Measurements from ENCODE around the gene INPP5A. TPM values are rescaled to one million over a fixed set of nuclear protein-coding genes. Genes with fewer than 3 reads are reported as not detected.

INPP5A gene
- total RNA-seq, 1 donor from 2014 or later: 41.0 TPM

- no peak for DNase-seq (ENCODE audit: low spot score in 2 of 2, unreplicated experiment in 2 of 2)
- Mint-ChIP-seq H3K27ac (no peak overlapping the region), H3K36me3 (peaks cover 37% of the 10 kb centered on the region), H3K4me3 (no peak overlapping the region), H3K27me3 (ENCODE audit: low read depth) (no peaks in the 10 kb centered on the region), H3K4me1 (no peaks in the 10 kb centered on the region), H3K9me3 (peaks cover 6% of the 10 kb centered on the region)
- TF ChIP-seq, protein P1, sequence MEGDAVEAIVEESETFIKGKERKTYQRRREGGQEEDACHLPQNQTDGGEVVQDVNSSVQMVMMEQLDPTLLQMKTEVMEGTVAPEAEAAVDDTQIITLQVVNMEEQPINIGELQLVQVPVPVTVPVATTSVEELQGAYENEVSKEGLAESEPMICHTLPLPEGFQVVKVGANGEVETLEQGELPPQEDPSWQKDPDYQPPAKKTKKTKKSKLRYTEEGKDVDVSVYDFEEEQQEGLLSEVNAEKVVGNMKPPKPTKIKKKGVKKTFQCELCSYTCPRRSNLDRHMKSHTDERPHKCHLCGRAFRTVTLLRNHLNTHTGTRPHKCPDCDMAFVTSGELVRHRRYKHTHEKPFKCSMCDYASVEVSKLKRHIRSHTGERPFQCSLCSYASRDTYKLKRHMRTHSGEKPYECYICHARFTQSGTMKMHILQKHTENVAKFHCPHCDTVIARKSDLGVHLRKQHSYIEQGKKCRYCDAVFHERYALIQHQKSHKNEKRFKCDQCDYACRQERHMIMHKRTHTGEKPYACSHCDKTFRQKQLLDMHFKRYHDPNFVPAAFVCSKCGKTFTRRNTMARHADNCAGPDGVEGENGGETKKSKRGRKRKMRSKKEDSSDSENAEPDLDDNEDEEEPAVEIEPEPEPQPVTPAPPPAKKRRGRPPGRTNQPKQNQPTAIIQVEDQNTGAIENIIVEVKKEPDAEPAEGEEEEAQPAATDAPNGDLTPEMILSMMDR (IDR thresholded peaks at IDR 0.05; ENCODE audit: unreplicated experiment): no peak
Observed at GRCh38 chr10:132754071-132754470, 216.5 kb downstream of the INPP5A start.

GRCh38 chr10:132755166-132755711 lies 217.7 kb downstream of the INPP5A start:
- H3K4me1 Mint-ChIP-seq: no peaks in the 10 kb centered on the region
- H3K36me3 Mint-ChIP-seq: peaks cover 37% of the 10 kb centered on the region
- TF ChIP-seq, protein P1 (IDR thresholded peaks at IDR 0.05; ENCODE audit: unreplicated experiment): no peak
- H3K9me3 Mint-ChIP-seq: peaks cover 6% of the 10 kb centered on the region
- H3K4me3 Mint-ChIP-seq: no peak overlapping the region
- no peak for DNase-seq (ENCODE audit: low spot score in 2 of 2, unreplicated experiment in 2 of 2)
- no peaks in the 10 kb centered on the region for H3K27me3 Mint-ChIP-seq (ENCODE audit: low read depth)
- no peak overlapping the region for H3K27ac Mint-ChIP-seq

DNA sequence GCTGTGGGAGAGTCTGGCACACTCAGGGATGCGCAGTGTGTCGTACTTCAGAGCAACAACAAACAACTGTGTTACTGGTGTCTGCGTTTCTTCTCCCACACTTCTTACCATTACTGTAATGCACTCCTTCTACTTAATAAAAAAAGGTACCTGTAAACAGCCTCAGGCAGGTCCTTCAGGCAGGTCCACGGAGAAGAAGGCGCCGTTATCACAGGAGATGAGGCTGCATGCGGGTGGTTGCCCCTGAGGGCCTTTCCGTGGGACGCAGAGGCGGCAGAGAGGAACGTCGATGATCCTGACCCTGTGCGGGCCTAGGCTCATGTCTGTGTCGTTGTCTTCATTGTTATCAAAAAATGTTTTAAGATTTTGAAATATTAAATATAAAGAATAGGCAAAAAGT lies 219.0 kb downstream of the INPP5A start:
- no peaks in the 10 kb centered on the region for H3K27me3 Mint-ChIP-seq (ENCODE audit: low read depth)
- peaks cover 47% of the 10 kb centered on the region for H3K36me3 Mint-ChIP-seq
- H3K4me3 Mint-ChIP-seq: no peak overlapping the region
- no peaks in the 10 kb centered on the region for H3K4me1 Mint-ChIP-seq
- peaks cover 8% of the 10 kb centered on the region for H3K9me3 Mint-ChIP-seq
- DNase-seq (ENCODE audit: low spot score in 2 of 2, unreplicated experiment in 2 of 2): no peak
- H3K27ac Mint-ChIP-seq: no peak overlapping the region
- TF ChIP-seq, protein P1 (IDR thresholded peaks at IDR 0.05; ENCODE audit: unreplicated experiment): no peak

DNA sequence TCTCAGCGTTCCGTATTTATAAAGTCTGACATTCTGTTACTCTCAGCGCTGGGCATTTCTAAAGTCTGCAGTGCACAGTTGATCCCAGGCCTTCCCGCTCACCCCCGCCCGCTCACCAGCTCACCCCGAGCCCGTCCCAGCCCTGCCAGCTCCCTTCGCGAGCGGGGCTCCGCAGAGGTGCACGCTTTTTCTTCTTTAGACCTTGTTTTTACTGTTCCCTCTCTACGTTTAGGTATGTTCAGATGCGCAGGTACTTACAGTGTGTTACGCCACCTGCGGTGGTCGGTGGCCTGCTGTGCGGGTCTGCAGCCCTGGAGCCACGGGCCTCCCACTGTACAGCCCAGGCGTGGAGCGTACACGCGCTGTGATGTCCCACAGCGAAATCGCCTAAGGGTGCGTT lies 219.6 kb downstream of the INPP5A start:
- no peak overlapping the region for H3K4me3 Mint-ChIP-seq
- H3K27me3 Mint-ChIP-seq (ENCODE audit: low read depth): no peaks in the 10 kb centered on the region
- H3K36me3 Mint-ChIP-seq: peaks cover 52% of the 10 kb centered on the region
- TF ChIP-seq, protein P1 (IDR thresholded peaks at IDR 0.05; ENCODE audit: unreplicated experiment): no peak
- no peaks in the 10 kb centered on the region for H3K4me1 Mint-ChIP-seq
- no peak overlapping the region for H3K27ac Mint-ChIP-seq
- DNase-seq (ENCODE audit: low spot score in 2 of 2, unreplicated experiment in 2 of 2): no peak
- H3K9me3 Mint-ChIP-seq: peaks cover 14% of the 10 kb centered on the region

GRCh38 chr10:132758865-132759264 lies 221.3 kb downstream of the INPP5A start:
- Mint-ChIP-seq H3K27ac (no peak overlapping the region), H3K36me3 (peaks cover 55% of the 10 kb centered on the region), H3K9me3 (peaks cover 16% of the 10 kb centered on the region), H3K27me3 (ENCODE audit: low read depth) (no peaks in the 10 kb centered on the region), H3K4me3 (no peak overlapping the region), H3K4me1 (no peaks in the 10 kb centered on the region)
- TF ChIP-seq, protein P1 (IDR thresholded peaks at IDR 0.05; ENCODE audit: unreplicated experiment): no peak
- no peak for DNase-seq (ENCODE audit: low spot score in 2 of 2, unreplicated experiment in 2 of 2)

Data from mesothelial cell of epicardium (in vitro differentiated cells).